HG02870 (cell line): ENCODE data around the gene HCFC2.
"Not testable (repeated sequence)": the region's sequence is repeated elsewhere in the genome, so short reads cannot be mapped to it uniquely, and the experiment has no call there.

Source experiments
- ATAC-seq: cut with Tn5 transposase; IDR thresholded peaks from one replicate; pipeline ENCODE4 v1.9.1; 2021; ENCODE audit warnings: mild to moderate bottlenecking, moderate library complexity; ENCODE audit not compliant: unreplicated experiment

Gene HCFC2

GRCh38 chr12:104064031-104064841 lies at the start of gene HCFC2:
Gene HCFC2 (plus strand): TSS chr12:104064531. CDS start chr12:104064561, 30 bp downstream.
- ATAC-seq, result peak; percentile 91

DNA sequence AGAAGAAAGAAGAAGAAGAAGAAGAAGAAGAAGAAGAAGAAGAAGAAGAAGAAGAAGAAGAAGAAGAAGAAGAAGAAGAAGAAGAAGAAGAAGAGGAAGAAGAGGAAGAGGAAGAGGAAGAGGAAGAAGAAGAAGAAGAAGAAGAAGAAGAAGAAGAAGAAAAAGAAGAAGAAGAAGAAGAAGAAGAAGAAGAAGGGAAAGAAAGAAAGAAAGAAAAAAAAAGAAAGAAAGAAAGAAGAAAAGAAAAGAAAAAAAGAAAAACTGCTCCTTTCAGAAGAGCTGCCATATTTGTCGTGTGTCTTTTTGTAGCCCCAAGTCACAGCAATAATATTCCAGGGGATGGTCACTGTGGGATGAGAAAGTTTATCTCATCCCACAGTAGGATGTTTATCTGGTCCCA lies 42.5 kb upstream of the HCFC2 start:
- ATAC-seq, result not testable (repeated sequence)

GRCh38 chr12:104022786-104023185 lies 41.5 kb upstream of the HCFC2 start:
- ATAC-seq, result no peak

GRCh38 chr12:104023710-104024109 lies 40.6 kb upstream of the HCFC2 start:
- ATAC-seq, result no peak

- no peak for ATAC-seq
Measured at GRCh38 chr12:104024348-104024747, 40.0 kb upstream of the HCFC2 start.

DNA sequence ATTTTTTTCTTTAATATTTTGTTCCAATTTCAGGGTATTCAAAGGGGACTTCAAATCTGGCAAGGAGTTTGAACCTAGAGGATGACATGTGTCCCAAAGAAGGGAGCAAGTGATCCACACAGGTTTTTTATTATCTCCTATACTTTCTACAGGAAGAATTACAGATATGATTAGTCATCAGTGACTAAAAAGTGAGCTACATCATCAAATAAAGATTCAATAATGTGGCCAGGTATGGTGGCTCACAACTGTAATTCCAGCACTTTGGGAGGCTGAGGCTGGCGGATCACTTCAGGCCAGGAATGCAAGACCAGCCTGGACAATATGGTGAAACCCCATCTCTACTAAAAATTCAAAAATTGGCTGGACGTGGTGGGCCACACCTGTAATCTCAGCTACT lies 38.6 kb upstream of the HCFC2 start:
- ATAC-seq, result no peak

GRCh38 chr12:104026841-104027599 lies 37.3 kb upstream of the HCFC2 start:
- no peak for ATAC-seq

- not testable (repeated sequence) for ATAC-seq
Measured at GRCh38 chr12:104030596-104030995, 33.7 kb upstream of the HCFC2 start.

DNA sequence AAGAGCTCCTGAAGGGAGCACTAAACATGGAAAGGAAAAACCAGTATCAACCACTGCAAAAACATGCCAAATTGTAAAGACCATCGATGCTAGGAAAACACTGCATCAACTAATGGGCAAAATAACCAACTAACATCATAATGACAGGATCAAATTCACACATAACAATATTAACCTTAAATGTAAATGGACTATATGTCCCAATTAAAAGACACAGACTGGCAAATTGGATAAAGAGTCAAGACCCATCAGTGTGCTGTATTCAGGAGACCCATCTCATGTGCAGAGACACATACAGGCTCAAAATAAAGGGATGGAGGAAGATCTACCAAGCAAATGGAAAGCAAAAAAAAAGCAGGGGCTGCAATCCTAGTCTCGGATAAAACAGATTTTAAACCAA lies 28.2 kb upstream of the HCFC2 start:
- not testable (repeated sequence) for ATAC-seq

- not testable (repeated sequence) for ATAC-seq
Measured at GRCh38 chr12:104039769-104040168, 24.6 kb upstream of the HCFC2 start.

DNA sequence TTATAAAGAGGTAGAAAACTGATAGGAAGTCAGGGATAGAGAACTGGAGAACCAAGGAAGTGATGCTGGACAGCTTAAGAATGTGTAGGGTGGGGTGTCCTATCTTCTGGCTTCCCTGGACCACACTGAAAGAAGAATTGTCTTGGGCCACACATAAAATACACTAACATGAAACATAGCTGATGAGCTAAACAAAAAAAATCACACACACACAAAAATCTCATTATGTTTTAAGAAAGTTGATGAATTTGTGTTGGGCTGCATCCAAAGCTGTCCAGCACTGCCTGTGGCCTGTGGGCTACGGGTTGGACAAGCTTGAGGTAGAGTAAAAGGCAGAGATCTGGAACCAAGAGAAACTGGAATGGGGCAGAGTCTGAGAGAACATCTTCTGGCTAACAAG lies 21.8 kb upstream of the HCFC2 start:
- no peak for ATAC-seq

DNA sequence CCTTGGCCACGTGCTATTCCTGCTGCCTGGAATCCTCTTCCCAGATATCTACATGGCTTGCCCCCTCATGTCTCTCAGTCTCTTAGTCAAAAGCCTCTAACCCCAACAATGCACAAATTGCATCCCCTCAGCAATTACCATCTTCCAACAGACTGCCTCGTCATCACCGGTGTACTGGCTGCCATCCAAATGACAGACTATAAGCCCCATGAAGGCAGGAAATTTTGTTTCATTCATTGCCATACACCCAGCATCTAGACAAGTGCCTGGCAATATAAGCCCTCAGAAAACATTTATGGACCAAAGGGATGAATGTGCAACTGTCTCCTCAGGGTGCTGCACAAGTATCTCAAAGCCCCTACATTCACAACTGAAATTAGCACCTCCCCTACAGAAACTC lies 20.2 kb upstream of the HCFC2 start:
- ATAC-seq, result no peak

DNA sequence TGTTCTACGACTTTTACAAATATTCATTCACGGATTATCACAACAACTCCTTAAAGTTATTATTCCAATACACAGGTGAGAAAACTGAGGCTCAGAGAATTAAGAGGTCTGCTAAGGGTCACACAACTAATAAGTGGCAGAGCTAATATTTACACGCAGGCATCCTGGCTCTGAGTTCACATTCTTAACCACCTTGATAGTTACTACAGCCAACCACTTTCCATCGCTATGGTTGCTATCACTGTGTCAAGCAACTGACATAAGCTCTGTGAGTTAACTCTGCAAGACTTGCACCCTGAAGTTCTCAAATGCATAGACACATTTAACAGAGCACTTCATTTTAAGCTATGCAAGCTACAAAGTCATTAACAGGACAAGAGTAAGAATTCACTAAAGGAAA lies 18.0 kb upstream of the HCFC2 start:
- no peak for ATAC-seq

- ATAC-seq, result no peak
Measured at GRCh38 chr12:104048162-104048561, 16.2 kb upstream of the HCFC2 start.

DNA sequence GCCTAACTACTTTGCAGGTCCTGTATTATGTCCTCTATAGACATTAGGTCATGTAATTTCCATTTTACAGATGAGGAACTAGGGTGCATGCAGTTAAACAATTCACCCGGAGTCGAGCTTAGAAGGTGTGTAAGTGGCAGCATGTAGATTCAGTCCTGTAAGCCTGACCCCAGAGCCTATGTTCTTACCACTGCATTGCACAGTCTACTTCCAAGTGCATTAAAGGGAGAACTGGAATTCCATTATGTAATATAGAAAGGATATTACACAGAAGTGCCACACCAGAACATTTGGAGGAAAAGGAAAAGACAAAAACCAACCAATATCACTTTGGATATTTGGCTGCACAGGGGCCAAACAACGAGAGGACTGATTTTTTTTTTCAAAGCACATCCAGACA lies 15.5 kb upstream of the HCFC2 start:
- no peak for ATAC-seq

GRCh38 chr12:104049278-104049902 lies 14.9 kb upstream of the HCFC2 start:
- ATAC-seq, result no peak

GRCh38 chr12:104049903-104050356 lies 14.4 kb upstream of the HCFC2 start, which contains the start of gene GLT8D2:
Gene GLT8D2 (minus strand): TSS chr12:104050187. CDS start chr12:104019648, 30,539 bp downstream.
- ATAC-seq, result no peak

- ATAC-seq, result no peak
Measured at GRCh38 chr12:104050436-104050835, 13.9 kb upstream of the HCFC2 start.

DNA sequence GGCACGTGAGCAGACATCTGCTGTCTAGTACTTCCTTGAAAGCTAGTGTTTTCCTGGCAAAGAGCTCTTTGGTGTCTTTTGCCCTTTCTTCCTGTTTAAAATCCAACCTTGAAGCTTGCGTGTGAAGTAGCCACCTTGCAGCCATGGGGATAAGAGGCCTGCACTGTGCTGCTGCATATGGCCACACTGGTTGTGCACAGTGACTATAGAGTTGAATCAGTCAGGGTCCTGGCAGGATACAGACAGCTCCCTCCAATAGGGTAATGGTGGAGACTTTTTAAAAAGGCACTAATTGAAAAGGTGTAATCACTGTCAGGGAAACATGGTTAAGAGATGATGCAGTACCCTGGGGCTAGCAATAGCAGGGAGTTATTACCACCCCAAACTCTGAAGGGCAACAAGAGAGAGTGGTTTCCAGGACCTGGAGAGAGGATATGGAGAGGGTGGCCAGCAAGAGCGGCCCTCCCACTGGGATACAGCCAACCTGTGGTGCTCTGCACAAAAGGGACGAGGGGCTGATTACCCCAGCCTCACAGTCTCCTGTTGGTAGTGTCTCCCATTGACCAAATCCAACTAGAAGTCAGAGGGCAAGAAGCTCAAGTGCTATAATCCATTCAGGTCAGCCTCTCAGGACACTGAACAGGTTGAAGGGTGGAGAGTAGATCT lies 9.5 kb upstream of the HCFC2 start:
- no peak for ATAC-seq

GRCh38 chr12:104055686-104056388 lies 8.5 kb upstream of the HCFC2 start:
- ATAC-seq, result no peak
